Neural crest cell (in vitro differentiated cells): ENCODE data around the gene HOXD9. TPM values are rescaled to one million over a fixed set of nuclear protein-coding genes. Genes with fewer than 3 reads are reported as not detected.

ENCODE experiments used
- DNase-seq: peaks from one replicate; pipeline ENCODE4 v3.0.0; 2021; ENCODE audit warnings: low read depth, mixed read lengths, low spot score
- H3K27ac Mint-ChIP-seq: one replicate; pipeline ENCODE4 v1.8.0; 2021; ENCODE audit warnings: mild to moderate bottlenecking, mixed read lengths; ENCODE audit not compliant: unreplicated experiment
- H3K27me3 Mint-ChIP-seq: 2 replicates; pipeline ENCODE4 v1.8.0; 2021; ENCODE audit warnings: low read depth, mild to moderate bottlenecking, mixed read lengths
- H3K36me3 Mint-ChIP-seq: 2 replicates; pipeline ENCODE4 v1.8.0; 2021; ENCODE audit warnings: low read depth, mild to moderate bottlenecking, mixed read lengths
- H3K4me1 Mint-ChIP-seq: 2 replicates; pipeline ENCODE4 v1.8.0; 2021; ENCODE audit warnings: mixed read lengths
- H3K4me3 Mint-ChIP-seq: one replicate; pipeline ENCODE4 v1.8.0; 2021; ENCODE audit warnings: mild to moderate bottlenecking, mixed read lengths
- H3K9me3 Mint-ChIP-seq: 2 replicates; pipeline ENCODE4 v1.8.0; 2021; ENCODE audit warnings: mixed read lengths
- total RNA-seq: library from RNA; stranded (reverse); gene quantifications from 2 replicates; pipeline ENCODE4 v1.2.1, GENCODE V29; 2021
- TF ChIP-seq, protein P1 (sequence below): fragments of 200-600 bp; sonication (generic); conservative IDR thresholded peaks from 2 replicates; pipeline ENCODE4 v1.5.0; 2021; ENCODE audit warnings: antibody characterized with exemption, mild to moderate bottlenecking

The HOXD9 gene
- total RNA-seq, 1 donor from 2014 or later = not detected

DNA sequence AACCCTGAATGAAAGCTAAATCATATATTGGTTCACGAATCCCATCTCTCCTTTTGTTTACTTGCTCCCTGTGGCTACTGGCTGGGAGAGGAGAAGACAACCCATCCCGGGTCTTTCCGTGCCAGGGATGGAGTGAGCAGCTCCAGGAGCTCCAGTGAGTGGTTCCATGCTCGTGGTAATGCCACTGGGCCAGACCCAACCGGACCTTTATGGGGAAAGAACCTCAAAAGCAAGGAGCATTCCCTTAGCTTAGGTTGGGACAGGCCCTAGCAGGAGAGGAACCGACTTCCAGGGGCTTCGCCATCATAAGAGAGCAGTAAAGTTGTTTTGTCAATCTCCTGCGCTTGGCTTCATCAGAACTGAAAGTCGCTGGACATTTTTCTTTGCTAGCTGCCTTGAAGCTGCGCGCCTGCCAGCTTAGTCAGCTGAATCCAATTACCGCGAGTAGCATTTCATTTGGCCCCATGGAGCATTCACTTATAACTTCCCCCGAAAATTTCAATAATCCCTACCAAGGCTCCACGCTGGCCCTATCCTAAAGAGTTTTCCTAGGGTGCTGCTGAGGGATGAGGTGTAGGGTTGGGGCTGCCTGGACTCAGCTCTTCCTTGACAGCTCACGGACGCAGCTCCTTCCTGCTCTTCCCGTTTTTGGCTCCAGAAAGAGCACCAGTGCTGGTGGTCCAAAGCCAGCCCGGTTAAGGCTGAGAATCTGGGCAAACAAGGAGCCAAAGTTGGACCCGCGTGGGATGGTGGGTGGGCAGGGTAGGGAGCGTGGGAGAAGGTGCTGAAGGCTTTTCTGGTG is 39.5 kb downstream of the HOXD9 start:
- H3K27me3 Mint-ChIP-seq = peaks cover 100% of the 10 kb centered on the region
- H3K36me3 Mint-ChIP-seq = peaks cover 4% of the 10 kb centered on the region
- H3K4me1 Mint-ChIP-seq = peaks cover 16% of the 10 kb centered on the region
- H3K27ac Mint-ChIP-seq = no peak overlapping the region
- peaks cover 3% of the 10 kb centered on the region for H3K9me3 Mint-ChIP-seq
- TF ChIP-seq, protein P1, sequence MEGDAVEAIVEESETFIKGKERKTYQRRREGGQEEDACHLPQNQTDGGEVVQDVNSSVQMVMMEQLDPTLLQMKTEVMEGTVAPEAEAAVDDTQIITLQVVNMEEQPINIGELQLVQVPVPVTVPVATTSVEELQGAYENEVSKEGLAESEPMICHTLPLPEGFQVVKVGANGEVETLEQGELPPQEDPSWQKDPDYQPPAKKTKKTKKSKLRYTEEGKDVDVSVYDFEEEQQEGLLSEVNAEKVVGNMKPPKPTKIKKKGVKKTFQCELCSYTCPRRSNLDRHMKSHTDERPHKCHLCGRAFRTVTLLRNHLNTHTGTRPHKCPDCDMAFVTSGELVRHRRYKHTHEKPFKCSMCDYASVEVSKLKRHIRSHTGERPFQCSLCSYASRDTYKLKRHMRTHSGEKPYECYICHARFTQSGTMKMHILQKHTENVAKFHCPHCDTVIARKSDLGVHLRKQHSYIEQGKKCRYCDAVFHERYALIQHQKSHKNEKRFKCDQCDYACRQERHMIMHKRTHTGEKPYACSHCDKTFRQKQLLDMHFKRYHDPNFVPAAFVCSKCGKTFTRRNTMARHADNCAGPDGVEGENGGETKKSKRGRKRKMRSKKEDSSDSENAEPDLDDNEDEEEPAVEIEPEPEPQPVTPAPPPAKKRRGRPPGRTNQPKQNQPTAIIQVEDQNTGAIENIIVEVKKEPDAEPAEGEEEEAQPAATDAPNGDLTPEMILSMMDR = no peak
- DNase-seq = no peak
- H3K4me3 Mint-ChIP-seq = peak overlapping the region; percentile 62

DNA sequence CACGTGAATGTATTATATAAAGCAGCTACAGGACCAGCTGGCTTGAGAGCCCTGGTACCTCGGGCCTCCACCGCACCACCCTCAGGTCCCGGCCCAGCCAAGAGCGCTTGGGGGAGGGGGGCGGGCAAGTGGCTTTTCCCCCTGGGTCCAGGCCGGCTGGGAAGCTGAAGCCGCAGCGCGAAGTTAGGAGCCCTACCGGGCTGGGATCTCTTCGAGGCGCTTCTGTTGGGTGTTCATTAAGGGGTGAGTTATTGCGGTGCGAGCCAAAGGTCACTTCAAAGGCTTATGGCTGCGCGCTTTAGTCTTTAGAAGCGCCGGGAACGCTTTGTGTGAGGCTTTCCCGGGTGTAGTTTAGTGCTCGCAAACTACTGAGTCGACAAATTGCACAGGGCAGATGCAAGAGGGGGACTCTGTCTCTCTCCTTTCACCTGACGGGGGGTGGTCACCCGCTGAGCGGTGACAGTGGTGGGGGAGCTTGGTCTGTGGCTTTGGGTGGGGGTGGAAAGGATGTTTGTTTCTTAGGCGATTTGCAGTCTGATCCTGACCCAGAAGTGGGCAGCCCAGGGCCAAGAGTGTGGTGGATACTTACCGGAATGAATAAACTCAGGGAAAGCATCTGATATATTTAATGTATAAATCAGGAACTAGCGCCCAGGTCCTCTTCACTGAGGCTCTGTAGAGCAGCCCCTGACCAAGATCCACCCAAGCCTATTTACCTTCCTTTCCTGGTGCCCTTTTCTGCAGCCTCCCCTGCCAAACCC is 40.6 kb downstream of the HOXD9 start:
- peaks cover 100% of the 10 kb centered on the region for H3K27me3 Mint-ChIP-seq
- H3K9me3 Mint-ChIP-seq = peaks cover 6% of the 10 kb centered on the region
- H3K4me3 Mint-ChIP-seq = peak overlapping the region; percentile 64
- H3K4me1 Mint-ChIP-seq = peaks cover 8% of the 10 kb centered on the region
- TF ChIP-seq, protein P1 = no peak
- H3K27ac Mint-ChIP-seq = no peak overlapping the region
- DNase-seq = no peak
- peaks cover 4% of the 10 kb centered on the region for H3K36me3 Mint-ChIP-seq

DNA sequence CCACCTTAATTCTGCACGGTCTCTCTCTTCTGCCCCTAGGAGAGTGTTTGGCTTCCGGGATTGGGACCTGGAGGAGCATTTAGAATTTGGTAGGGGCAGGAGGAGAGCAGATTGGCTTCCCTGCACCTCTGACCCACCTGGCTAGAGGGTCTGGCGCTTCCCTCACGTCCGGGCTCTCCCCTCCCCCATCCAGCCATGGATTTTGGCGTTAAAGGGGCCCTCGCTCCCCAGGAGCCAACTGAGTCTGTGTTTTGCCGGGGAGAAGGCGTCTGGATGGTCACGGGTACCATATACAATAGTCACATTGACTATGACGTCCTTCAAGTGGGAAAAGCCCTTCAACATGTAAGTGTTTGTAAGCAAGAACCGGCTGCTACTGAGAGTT is 41.1 kb downstream of the HOXD9 start:
- no peak for DNase-seq
- TF ChIP-seq, protein P1 = no peak
- H3K9me3 Mint-ChIP-seq = peaks cover 6% of the 10 kb centered on the region
- H3K27ac Mint-ChIP-seq = no peak overlapping the region
- H3K27me3 Mint-ChIP-seq = peaks cover 100% of the 10 kb centered on the region
- H3K36me3 Mint-ChIP-seq = peaks cover 4% of the 10 kb centered on the region
- no peak overlapping the region for H3K4me3 Mint-ChIP-seq
- peaks cover 4% of the 10 kb centered on the region for H3K4me1 Mint-ChIP-seq

DNA sequence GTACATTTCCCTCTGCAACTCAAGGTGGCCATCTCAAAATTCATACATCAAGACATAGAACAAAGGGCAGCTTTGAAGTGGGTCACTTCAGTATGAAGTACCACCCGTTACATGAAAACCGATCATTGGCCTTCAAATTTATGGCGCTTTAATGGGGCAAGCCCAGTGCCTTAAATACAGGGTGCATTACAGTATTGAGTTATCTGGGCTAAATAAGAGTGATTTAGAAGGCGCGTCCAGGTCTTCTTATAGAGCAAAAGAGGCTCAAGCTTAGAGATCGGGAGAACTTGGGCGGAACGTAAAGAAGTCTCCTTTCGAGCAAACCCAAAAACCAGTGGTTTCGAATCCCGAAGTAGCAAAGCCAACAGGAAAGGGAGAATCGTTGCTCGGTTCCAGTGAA is 41.7 kb downstream of the HOXD9 start:
- no peak overlapping the region for H3K4me3 Mint-ChIP-seq
- peaks cover 4% of the 10 kb centered on the region for H3K36me3 Mint-ChIP-seq
- no peak overlapping the region for H3K27ac Mint-ChIP-seq
- H3K4me1 Mint-ChIP-seq = peaks cover 4% of the 10 kb centered on the region
- no peak for DNase-seq
- H3K27me3 Mint-ChIP-seq = peaks cover 100% of the 10 kb centered on the region
- peaks cover 6% of the 10 kb centered on the region for H3K9me3 Mint-ChIP-seq
- TF ChIP-seq, protein P1 = no peak

DNA sequence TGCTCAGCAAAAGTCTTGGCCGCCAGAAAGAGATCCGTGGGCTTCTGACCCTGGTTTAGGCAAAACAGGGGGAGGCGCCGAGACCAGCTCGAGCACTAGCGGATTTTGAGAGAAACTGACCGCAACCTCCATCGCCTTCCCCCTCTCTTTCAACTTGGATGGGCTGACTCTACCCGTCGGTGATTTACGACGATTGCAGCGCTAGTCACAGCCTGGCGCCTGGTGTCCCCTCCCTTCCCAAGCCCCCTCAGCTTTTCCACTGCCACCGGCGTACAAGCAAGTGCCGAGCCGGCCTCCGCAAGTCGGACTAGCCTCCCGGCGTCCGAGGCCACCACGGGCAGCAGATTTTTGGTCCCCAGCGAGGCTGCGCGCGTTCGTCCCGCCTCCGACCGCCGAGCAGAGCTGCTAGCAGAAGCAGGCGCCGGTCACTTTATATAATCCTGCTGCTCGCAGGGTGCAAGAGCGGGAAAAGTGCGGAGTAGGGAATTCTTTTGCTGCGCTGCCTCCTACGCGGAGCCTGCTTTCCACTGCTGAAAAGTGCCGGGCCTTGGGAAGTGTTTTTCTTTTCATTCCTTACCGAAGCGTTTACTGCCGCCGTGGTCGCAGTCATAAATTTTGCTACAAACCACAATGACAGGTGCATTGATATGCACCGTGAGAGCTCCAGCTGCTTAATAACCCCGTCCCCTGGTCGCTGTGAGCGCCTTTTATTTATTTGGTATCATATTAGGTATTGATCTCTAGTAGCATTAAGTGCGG is 42.3 kb downstream of the HOXD9 start:
- Mint-ChIP-seq H3K4me3 (no peak overlapping the region), H3K27ac (no peak overlapping the region), H3K9me3 (peaks cover 6% of the 10 kb centered on the region), H3K27me3 (peaks cover 100% of the 10 kb centered on the region), H3K4me1 (peaks cover 4% of the 10 kb centered on the region), H3K36me3 (peaks cover 4% of the 10 kb centered on the region)
- DNase-seq = no peak
- TF ChIP-seq, protein P1 = no peak
